PC-3 (cell line): ENCODE measurements around the gene RPS6KC1. TPM values are rescaled to one million over a fixed set of nuclear protein-coding genes. Genes with fewer than 3 reads are reported as not detected.

ENCODE experiments used
- ATAC-seq: fragments of 200-7000 bp; cut with Tn5 transposase; 2 replicates; pipeline ENCODE4 v1.9.1; 2020; ENCODE audit warnings: mild to moderate bottlenecking, moderate library complexity
- BruUV-seq: library from RNA; stranded (reverse); fragments of 400-500 nt; replicated peaks from 2 replicates; lab custom pipeline; 2021; lab: Mats Ljungman, UMichigan
- CTCF ChIA-PET: fragments of 300-600 bp; sonication (Branson Sonifier 250); formaldehyde crosslinking; loops from one replicate; lab custom pipeline; 2022; ENCODE audit warnings: antibody characterized with exemption; lab: Charles Lee
- POLR2A ChIA-PET: fragments of 300-600 bp; sonication (Branson Sonifier 250); formaldehyde crosslinking; loops from one replicate; lab custom pipeline; 2022; ENCODE audit warnings: antibody characterized with exemption; ENCODE audit not compliant: unreplicated experiment; lab: Charles Lee
- DNase-seq: peaks from one replicate; pipeline ENCODE4 v3.0.0-alpha.2; 2015
- H2AFZ ChIP-seq: fragments of 300-600 bp; sonication (generic); 2 replicates; pipeline ENCODE4 v1.6.0; 2016; ENCODE audit warnings: antibody characterized with exemption, low read length
- H3F3A ChIP-seq: fragments of 300-600 bp; sonication (generic); one replicate; pipeline ENCODE4 v1.6.0; 2017; ENCODE audit warnings: antibody characterized with exemption, low read length, control low read depth, mild to moderate bottlenecking; ENCODE audit not compliant: unreplicated experiment
- H3K27ac ChIP-seq: fragments of 300-600 bp; sonication (generic); 2 replicates; pipeline ENCODE4 v1.5.1; 2016; ENCODE audit warnings: mild to moderate bottlenecking, low read length
- H3K27me3 ChIP-seq: fragments of 300-600 bp; sonication (generic); 2 replicates; pipeline ENCODE4 v1.6.1; 2016; ENCODE audit warnings: low read length, mixed read lengths
- H3K36me3 ChIP-seq: fragments of 300-600 bp; sonication (generic); 2 replicates; pipeline ENCODE4 v1.6.1; 2016; ENCODE audit warnings: low read depth, mixed run types, low read length, mixed read lengths
- H3K4me1 ChIP-seq: fragments of 300-600 bp; sonication (generic); 2 replicates; pipeline ENCODE4 v1.5.1; 2016; ENCODE audit warnings: low read length; ENCODE audit not compliant: insufficient read depth
- H3K4me2 ChIP-seq: fragments of 300-600 bp; sonication (generic); 2 replicates; pipeline ENCODE4 v1.6.0; 2016; ENCODE audit warnings: low read length
- H3K4me3 ChIP-seq: fragments of 300-600 bp; sonication (generic); 2 replicates; pipeline ENCODE4 v1.5.1; 2016; ENCODE audit warnings: mild to moderate bottlenecking, low read length, mixed read lengths
- H3K79me2 ChIP-seq: fragments of 300-600 bp; sonication (generic); 2 replicates; pipeline ENCODE4 v1.6.1; 2017; ENCODE audit warnings: low read length, mixed read lengths
- H3K9ac ChIP-seq: fragments of 300-600 bp; sonication (generic); 2 replicates; pipeline ENCODE4 v1.6.0; 2016; ENCODE audit warnings: mild to moderate bottlenecking, low read length
- H3K9me2 ChIP-seq: fragments of 300-600 bp; sonication (generic); replicated peaks from 2 replicates; pipeline ENCODE4 v1.6.1; 2016; ENCODE audit warnings: mixed run types, low read length, mixed read lengths
- H3K9me3 ChIP-seq: fragments of 300-600 bp; sonication (generic); 2 replicates; pipeline ENCODE4 v1.6.1; 2016; ENCODE audit warnings: low read length, mixed read lengths
- H4K20me1 ChIP-seq: fragments of 300-600 bp; sonication (generic); 2 replicates; pipeline ENCODE4 v1.6.1; 2016; ENCODE audit warnings: low read length, mixed read lengths
- EZH2 ChIP-seq: fragments of 300-600 bp; sonication (generic); IDR thresholded peaks from one replicate; pipeline ENCODE4 v1.6.1; 2017; ENCODE audit warnings: antibody characterized with exemption, mild to moderate bottlenecking, low read length; ENCODE audit not compliant: unreplicated experiment
- EZH2phosphoT487 ChIP-seq: fragments of 300-600 bp; sonication (generic); IDR thresholded peaks from 2 replicates; pipeline ENCODE4 v1.6.1; 2018; ENCODE audit warnings: mild to moderate bottlenecking, antibody characterized with exemption, low read length, borderline replicate concordance
- intact Hi-C: fragments of 100-400 bp; cut with micrococcal nuclease; formaldehyde crosslinking; loops from 2 replicates; pipeline ENCODE4 v1.9.0; 2023
- total RNA-seq: library from RNA; depleted of rRNA; stranded (reverse); fragments of >200 nt; gene quantifications from 2 replicates; pipeline ENCODE4 v1.2.3, GENCODE V29; 2014
- TF ChIP-seq, protein P1 (sequence below): fragments of 300-600 bp; sonication (generic); conservative IDR thresholded peaks from 2 replicates; pipeline ENCODE4 v1.5.1; 2017; ENCODE audit warnings: antibody characterized with exemption, low read depth, mild to moderate bottlenecking, low read length

Gene RPS6KC1
- total RNA-seq, 1 experiment from 2014 or later, result 21.1 TPM

DNA sequence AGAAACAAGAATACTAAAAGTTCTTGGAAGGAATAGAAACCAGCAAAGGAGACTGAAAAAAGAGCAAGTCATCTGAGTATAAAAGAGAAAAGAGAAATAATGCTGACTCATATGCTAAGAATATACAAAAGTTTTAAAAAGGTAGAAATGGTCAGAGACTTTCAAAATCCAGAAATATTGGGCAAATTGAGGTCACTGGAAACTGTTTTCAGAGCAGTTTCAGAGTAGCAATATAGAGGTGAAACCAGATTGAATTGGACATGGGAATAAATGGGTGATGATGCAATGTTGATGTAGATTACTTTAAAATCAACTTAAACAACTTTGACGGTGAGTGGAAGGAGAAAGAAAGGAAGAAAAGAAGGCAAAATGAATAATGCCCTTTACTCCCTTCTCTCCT, 1.8 kb upstream of the RPS6KC1 start:
- peaks cover 30% of the 10 kb centered on the region for H3K79me2 ChIP-seq
- H2AFZ ChIP-seq, result 0 out of 2 replicates have a peak overlapping the region, but pooled peaks have one; percentile 5
- no peaks in the 10 kb centered on the region for H3K9me2 ChIP-seq
- H3K4me2 ChIP-seq, result no peak overlapping the region
- intact Hi-C loops, result no loop called here
- no peaks in the 10 kb centered on the region for H4K20me1 ChIP-seq
- H3K27me3 ChIP-seq, result no peaks in the 10 kb centered on the region
- no peaks in the 10 kb centered on the region for H3K9me3 ChIP-seq
- H3K27ac ChIP-seq, result no peak overlapping the region
- H3K9ac ChIP-seq, result no peak overlapping the region
- H3F3A ChIP-seq, result no peaks in the 10 kb centered on the region
- ChIA-PET CTCF (no interaction called here), POLR2A (no interaction called here)
- peaks cover 25% of the 10 kb centered on the region for H3K4me1 ChIP-seq
- no peak for TF ChIP-seq EZH2phosphoT487
- no peak for TF ChIP-seq EZH2
- TF ChIP-seq, protein P1, sequence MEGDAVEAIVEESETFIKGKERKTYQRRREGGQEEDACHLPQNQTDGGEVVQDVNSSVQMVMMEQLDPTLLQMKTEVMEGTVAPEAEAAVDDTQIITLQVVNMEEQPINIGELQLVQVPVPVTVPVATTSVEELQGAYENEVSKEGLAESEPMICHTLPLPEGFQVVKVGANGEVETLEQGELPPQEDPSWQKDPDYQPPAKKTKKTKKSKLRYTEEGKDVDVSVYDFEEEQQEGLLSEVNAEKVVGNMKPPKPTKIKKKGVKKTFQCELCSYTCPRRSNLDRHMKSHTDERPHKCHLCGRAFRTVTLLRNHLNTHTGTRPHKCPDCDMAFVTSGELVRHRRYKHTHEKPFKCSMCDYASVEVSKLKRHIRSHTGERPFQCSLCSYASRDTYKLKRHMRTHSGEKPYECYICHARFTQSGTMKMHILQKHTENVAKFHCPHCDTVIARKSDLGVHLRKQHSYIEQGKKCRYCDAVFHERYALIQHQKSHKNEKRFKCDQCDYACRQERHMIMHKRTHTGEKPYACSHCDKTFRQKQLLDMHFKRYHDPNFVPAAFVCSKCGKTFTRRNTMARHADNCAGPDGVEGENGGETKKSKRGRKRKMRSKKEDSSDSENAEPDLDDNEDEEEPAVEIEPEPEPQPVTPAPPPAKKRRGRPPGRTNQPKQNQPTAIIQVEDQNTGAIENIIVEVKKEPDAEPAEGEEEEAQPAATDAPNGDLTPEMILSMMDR, result no peak
- H3K36me3 ChIP-seq, result no peaks in the 10 kb centered on the region
- DNase-seq, result no peak
- BruUV-seq, result no TSS peak
- no peak for ATAC-seq
- no peak overlapping the region for H3K4me3 ChIP-seq

DNA sequence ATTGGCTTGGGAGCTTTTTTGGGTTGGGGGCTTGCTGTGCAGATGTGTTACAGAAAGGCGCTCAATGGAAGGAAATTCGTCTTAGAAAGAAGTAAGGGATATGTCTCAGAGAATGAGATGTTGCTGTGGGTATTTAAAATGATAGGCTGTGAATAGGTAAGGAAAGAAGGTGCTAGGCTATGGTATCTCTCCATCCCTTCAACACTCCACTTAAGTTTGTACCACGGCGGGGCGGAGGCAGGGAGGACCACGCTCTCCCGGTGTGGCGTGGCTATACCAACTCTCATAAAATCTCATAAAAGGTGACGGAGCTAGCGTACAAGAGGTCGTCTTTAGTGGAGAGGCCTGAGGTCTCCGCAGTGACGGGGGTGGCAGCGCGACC, 305 bp upstream of the RPS6KC1 start:
- H4K20me1 ChIP-seq, result no peaks in the 10 kb centered on the region
- DNase-seq (no peak), ATAC-seq (peak; percentile 39)
- peaks cover 38% of the 10 kb centered on the region for H3K4me1 ChIP-seq
- H3K9ac ChIP-seq, result peak overlapping the region; percentile 87
- CTCF ChIA-PET, result interaction anchor here (0.7 kb wide), 1 partner anchor 1813 kb away, joined by 3 read pairs; no protein-coding TSS in a partner anchor
- no peaks in the 10 kb centered on the region for H3K36me3 ChIP-seq
- H3K27me3 ChIP-seq, result no peaks in the 10 kb centered on the region
- H3F3A ChIP-seq, result no peaks in the 10 kb centered on the region
- H3K27ac ChIP-seq, result peak overlapping the region; percentile 68
- TSS peak; percentile 89 for BruUV-seq
- peak overlapping the region; percentile 88 for H3K4me3 ChIP-seq
- intact Hi-C loops, result loop anchor here (1.0 kb wide), 2 partner anchors 20 to 35 kb away; partner anchors contain the start of gene ANGEL2
- H3K9me3 ChIP-seq, result no peaks in the 10 kb centered on the region
- H3K9me2 ChIP-seq, result no peaks in the 10 kb centered on the region
- POLR2A ChIA-PET, result interaction anchor here (0.6 kb wide), 1 partner anchor 36 kb away, joined by 3 read pairs; no protein-coding TSS in a partner anchor
- TF ChIP-seq, protein P1, result no peak
- TF ChIP-seq EZH2 (no peak), EZH2phosphoT487 (no peak)
- peak overlapping the region; percentile 99 for H3K4me2 ChIP-seq
- peaks cover 45% of the 10 kb centered on the region for H3K79me2 ChIP-seq
- peak overlapping the region; percentile 100 for H2AFZ ChIP-seq

GRCh38 chr1:213051881-213052202, 801 bp downstream of the RPS6KC1 start:
- peaks cover 56% of the 10 kb centered on the region for H3K79me2 ChIP-seq
- intact Hi-C loops, result loop anchor here (1.0 kb wide), 2 partner anchors 18 to 37 kb away; partner anchors contain the start of gene ANGEL2
- ATAC-seq, result no peak

More at GRCh38 chr1:213051881-213052202, 801 bp downstream of the RPS6KC1 start:
- TSS peak; percentile 78 for BruUV-seq
- H3K27ac ChIP-seq, result peak overlapping the region; percentile 68
- CTCF ChIA-PET, result no interaction called here
- DNase-seq, result no peak
- H3K9ac ChIP-seq, result peak overlapping the region; percentile 87
- POLR2A ChIA-PET, result no interaction called here
- peak overlapping the region; percentile 99 for H3K4me2 ChIP-seq
- H3K4me1 ChIP-seq, result peaks cover 38% of the 10 kb centered on the region
- no peaks in the 10 kb centered on the region for H3K27me3 ChIP-seq
- no peaks in the 10 kb centered on the region for H3F3A ChIP-seq
- H3K36me3 ChIP-seq, result no peaks in the 10 kb centered on the region
- peak overlapping the region; percentile 100 for H2AFZ ChIP-seq
- TF ChIP-seq, protein P1, result no peak
- TF ChIP-seq EZH2 (no peak), EZH2phosphoT487 (no peak)
- no peaks in the 10 kb centered on the region for H3K9me2 ChIP-seq
- no peaks in the 10 kb centered on the region for H4K20me1 ChIP-seq
- H3K4me3 ChIP-seq, result peak overlapping the region; percentile 88
- no peaks in the 10 kb centered on the region for H3K9me3 ChIP-seq
